WTC11 (cell line): ENCODE results near the gene FAM24B. TPM values are rescaled to one million over a fixed set of nuclear protein-coding genes. Genes with fewer than 3 reads are reported as not detected.

Experiments used
- ATAC-seq: fragments of 200-7000 bp; cut with Tn5 transposase; 2 replicates; pipeline ENCODE4 v1.10.0; 2021; ENCODE audit warnings: mild to moderate bottlenecking, moderate library complexity
- CTCF ChIA-PET: fragments of 300-600 bp; sonication (Branson Sonifier 250); formaldehyde crosslinking; loops from one replicate; lab custom pipeline; 2021; ENCODE audit warnings: antibody characterized with exemption; lab: Charles Lee
- POLR2A ChIA-PET: fragments of 350-600 bp; sonication (Branson Sonifier 250); formaldehyde crosslinking; loops from one replicate; lab custom pipeline; 2021; ENCODE audit warnings: antibody characterized with exemption; lab: Charles Lee
- DNase-seq: peaks from one replicate; pipeline ENCODE4 v3.0.0; 2021; ENCODE audit warnings: low spot score
- H3K27ac Mint-ChIP-seq: 2 replicates; pipeline ENCODE4 v1.8.0; 2021; ENCODE audit warnings: mixed read lengths
- H3K27me3 Mint-ChIP-seq: 2 replicates; pipeline ENCODE4 v1.8.0; 2021; ENCODE audit warnings: low read depth, mild to moderate bottlenecking, moderate library complexity, mixed read lengths
- H3K36me3 Mint-ChIP-seq: 2 replicates; pipeline ENCODE4 v1.8.0; 2021; ENCODE audit warnings: mixed read lengths
- H3K4me1 Mint-ChIP-seq: 2 replicates; pipeline ENCODE4 v1.8.0; 2022; ENCODE audit warnings: mixed read lengths
- H3K4me3 Mint-ChIP-seq: 2 replicates; pipeline ENCODE4 v1.8.0; 2021; ENCODE audit warnings: mild to moderate bottlenecking, moderate library complexity, mixed read lengths
- H3K9me3 Mint-ChIP-seq: 2 replicates; pipeline ENCODE4 v1.8.0; 2021; ENCODE audit warnings: mixed read lengths
- GRHL2 ChIP-seq: fragments of 250-450 bp; sonication (Bioruptor Pico); IDR thresholded peaks from 2 replicates; pipeline ENCODE4 v1.8.0; 2022; ENCODE audit warnings: mild to moderate bottlenecking, moderate library complexity; ENCODE audit not compliant: insufficient replicate concordance, severe bottlenecking
- HMGA2 ChIP-seq: fragments of 250-450 bp; sonication (Bioruptor Pico); IDR thresholded peaks from 2 replicates; pipeline ENCODE4 v1.4.0; 2021; ENCODE audit warnings: mild to moderate bottlenecking, moderate library complexity
- IRF2 ChIP-seq: sonication (generic); formaldehyde crosslinking; IDR thresholded peaks from 2 replicates; pipeline ENCODE4 v1.8.0; 2022; ENCODE audit warnings: low read depth, missing genetic modification reagents, borderline replicate concordance
- MXD4 ChIP-seq: fragments of 250-450 bp; sonication (Bioruptor Pico); IDR thresholded peaks from 2 replicates; pipeline ENCODE4 v1.8.0; 2021; ENCODE audit warnings: mild to moderate bottlenecking, moderate library complexity, borderline replicate concordance
- SP1 ChIP-seq: sonication (generic); formaldehyde crosslinking; conservative IDR thresholded peaks from 2 replicates; pipeline ENCODE4 v1.8.1; 2022; ENCODE audit warnings: missing genetic modification reagents
- TP53 ChIP-seq: sonication (generic); formaldehyde crosslinking; IDR thresholded peaks from 2 replicates; pipeline ENCODE4 v1.8.1; 2023; ENCODE audit warnings: mild to moderate bottlenecking, missing genetic modification reagents
- ZNF416 ChIP-seq: fragments of 250-450 bp; sonication (Bioruptor Pico); IDR thresholded peaks from 2 replicates; pipeline ENCODE4 v1.9.0; 2021; ENCODE audit warnings: mild to moderate bottlenecking, inconsistent platforms
- total RNA-seq: library from RNA; stranded (reverse); gene quantifications from 3 replicates; pipeline ENCODE4 v1.2.3, GENCODE V29; 2021
- TF ChIP-seq, protein P1 (sequence below): sonication (generic); formaldehyde crosslinking; IDR thresholded peaks from 2 replicates; pipeline ENCODE4 v1.8.0; 2022; ENCODE audit warnings: mild to moderate bottlenecking, missing genetic modification reagents
- TF ChIP-seq, protein P2 (sequence below): sonication (generic); formaldehyde crosslinking; IDR thresholded peaks from 2 replicates; pipeline ENCODE4 v1.8.0; 2023; ENCODE audit warnings: mild to moderate bottlenecking, missing genetic modification reagents
- TF ChIP-seq, protein P3 (sequence below): sonication (generic); formaldehyde crosslinking; IDR thresholded peaks from 2 replicates; pipeline ENCODE4 v1.8.0; 2023; ENCODE audit warnings: missing genetic modification reagents
- TF ChIP-seq, protein P4 (sequence below): sonication (generic); formaldehyde crosslinking; IDR thresholded peaks from 2 replicates; pipeline ENCODE4 v1.8.1; 2023; ENCODE audit warnings: mild to moderate bottlenecking, missing genetic modification reagents, borderline replicate concordance
- TF ChIP-seq, protein P5 (sequence below): sonication (generic); formaldehyde crosslinking; IDR thresholded peaks from 2 replicates; pipeline ENCODE4 v1.8.0; 2022; ENCODE audit warnings: missing genetic modification reagents
- TF ChIP-seq, protein P6 (sequence below): sonication (generic); formaldehyde crosslinking; IDR thresholded peaks from 2 replicates; pipeline ENCODE4 v1.8.0; 2022; ENCODE audit warnings: mild to moderate bottlenecking, missing genetic modification reagents
- TF ChIP-seq, protein P7 (sequence below): sonication (generic); formaldehyde crosslinking; conservative IDR thresholded peaks from 2 replicates; pipeline ENCODE4 v1.8.1; 2022; ENCODE audit warnings: mild to moderate bottlenecking, missing genetic modification reagents
- TF ChIP-seq, protein P8 (sequence below): fragments of 250-450 bp; sonication (Bioruptor Pico); conservative IDR thresholded peaks from 2 replicates; pipeline ENCODE4 v1.9.0; 2021; ENCODE audit warnings: mild to moderate bottlenecking
- TF ChIP-seq, protein P9 (sequence below): sonication (generic); formaldehyde crosslinking; IDR thresholded peaks from 2 replicates; pipeline ENCODE4 v1.8.1; 2022; ENCODE audit warnings: low read depth, missing genetic modification reagents, borderline replicate concordance

Gene FAM24B
- total RNA-seq, 1 experiment from 2014 or later: 3.7 TPM

DNA sequence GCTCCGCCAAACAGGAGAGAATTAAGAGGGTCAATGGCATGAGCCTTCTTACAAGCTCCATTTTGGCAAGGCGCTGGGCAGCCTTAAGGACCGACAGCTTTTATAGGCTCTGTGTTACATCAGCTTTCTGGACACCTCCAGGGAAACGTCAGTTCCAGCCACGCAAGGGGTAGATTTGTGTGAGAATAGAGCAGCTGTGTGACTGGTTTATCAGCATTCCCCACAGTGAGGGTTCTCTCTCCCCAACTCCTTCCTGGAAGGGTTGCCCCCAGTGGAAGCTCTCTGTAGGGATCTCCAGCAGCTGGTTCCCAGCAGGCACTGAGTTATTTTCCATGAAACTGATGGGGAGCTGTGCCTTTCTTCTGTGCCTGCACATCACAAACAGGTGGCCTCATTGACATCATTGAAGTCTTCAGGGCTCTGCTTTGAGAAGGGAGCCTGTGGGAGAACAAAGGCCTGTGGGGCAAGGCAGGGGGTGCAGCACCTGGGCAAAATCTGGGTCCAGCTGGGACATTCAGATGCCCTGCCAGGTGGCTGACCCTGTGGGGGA lies 33.5 kb downstream of the FAM24B start, which contains the start of gene CUZD1 (continued):
- TF ChIP-seq, protein P1, sequence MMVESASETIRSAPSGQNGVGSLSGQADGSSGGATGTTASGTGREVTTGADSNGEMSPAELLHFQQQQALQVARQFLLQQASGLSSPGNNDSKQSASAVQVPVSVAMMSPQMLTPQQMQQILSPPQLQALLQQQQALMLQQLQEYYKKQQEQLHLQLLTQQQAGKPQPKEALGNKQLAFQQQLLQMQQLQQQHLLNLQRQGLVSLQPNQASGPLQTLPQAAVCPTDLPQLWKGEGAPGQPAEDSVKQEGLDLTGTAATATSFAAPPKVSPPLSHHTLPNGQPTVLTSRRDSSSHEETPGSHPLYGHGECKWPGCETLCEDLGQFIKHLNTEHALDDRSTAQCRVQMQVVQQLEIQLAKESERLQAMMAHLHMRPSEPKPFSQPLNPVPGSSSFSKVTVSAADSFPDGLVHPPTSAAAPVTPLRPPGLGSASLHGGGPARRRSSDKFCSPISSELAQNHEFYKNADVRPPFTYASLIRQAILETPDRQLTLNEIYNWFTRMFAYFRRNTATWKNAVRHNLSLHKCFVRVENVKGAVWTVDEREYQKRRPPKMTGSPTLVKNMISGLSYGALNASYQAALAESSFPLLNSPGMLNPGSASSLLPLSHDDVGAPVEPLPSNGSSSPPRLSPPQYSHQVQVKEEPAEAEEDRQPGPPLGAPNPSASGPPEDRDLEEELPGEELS: no peak
- TF ChIP-seq, protein P2, sequence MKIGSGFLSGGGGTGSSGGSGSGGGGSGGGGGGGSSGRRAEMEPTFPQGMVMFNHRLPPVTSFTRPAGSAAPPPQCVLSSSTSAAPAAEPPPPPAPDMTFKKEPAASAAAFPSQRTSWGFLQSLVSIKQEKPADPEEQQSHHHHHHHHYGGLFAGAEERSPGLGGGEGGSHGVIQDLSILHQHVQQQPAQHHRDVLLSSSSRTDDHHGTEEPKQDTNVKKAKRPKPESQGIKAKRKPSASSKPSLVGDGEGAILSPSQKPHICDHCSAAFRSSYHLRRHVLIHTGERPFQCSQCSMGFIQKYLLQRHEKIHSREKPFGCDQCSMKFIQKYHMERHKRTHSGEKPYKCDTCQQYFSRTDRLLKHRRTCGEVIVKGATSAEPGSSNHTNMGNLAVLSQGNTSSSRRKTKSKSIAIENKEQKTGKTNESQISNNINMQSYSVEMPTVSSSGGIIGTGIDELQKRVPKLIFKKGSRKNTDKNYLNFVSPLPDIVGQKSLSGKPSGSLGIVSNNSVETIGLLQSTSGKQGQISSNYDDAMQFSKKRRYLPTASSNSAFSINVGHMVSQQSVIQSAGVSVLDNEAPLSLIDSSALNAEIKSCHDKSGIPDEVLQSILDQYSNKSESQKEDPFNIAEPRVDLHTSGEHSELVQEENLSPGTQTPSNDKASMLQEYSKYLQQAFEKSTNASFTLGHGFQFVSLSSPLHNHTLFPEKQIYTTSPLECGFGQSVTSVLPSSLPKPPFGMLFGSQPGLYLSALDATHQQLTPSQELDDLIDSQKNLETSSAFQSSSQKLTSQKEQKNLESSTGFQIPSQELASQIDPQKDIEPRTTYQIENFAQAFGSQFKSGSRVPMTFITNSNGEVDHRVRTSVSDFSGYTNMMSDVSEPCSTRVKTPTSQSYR (CRISPR knock-in tag): peak; percentile 75; the same call in 1 of the 2 replicates

DNA sequence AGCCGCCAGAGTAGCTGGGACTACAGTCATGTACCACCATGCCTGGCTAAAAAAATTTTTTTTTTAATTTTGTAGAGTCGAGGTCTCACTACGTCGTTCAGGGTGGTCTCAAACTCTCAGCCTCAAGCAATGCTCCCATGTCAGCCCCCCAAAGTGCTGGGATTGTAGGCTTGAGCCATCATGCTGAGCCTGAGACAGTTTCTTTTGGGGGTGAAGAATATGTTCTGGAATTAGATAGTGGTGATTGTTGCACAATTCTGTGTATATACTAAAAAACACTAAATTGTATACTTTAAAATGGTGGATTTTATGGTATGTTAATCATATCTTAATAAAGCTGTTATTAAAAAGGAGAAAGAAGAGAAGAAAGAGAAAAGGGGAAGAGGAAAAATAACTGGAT lies 35.2 kb downstream of the FAM24B start:
- Mint-ChIP-seq H3K27me3 (no peaks in the 10 kb centered on the region; the same call in 1 of the 2 replicates), H3K4me3 (no peak overlapping the region), H3K4me1 (peaks cover 22% of the 10 kb centered on the region)
- DNase-seq: no peak
- CTCF ChIA-PET: interaction anchor here (0.9 kb wide), 1 partner anchor 196 kb away, joined by 3 read pairs; no protein-coding TSS in a partner anchor
- POLR2A ChIA-PET: no interaction called here
- no peak for TF ChIP-seq TP53
- TF ChIP-seq, protein P3, sequence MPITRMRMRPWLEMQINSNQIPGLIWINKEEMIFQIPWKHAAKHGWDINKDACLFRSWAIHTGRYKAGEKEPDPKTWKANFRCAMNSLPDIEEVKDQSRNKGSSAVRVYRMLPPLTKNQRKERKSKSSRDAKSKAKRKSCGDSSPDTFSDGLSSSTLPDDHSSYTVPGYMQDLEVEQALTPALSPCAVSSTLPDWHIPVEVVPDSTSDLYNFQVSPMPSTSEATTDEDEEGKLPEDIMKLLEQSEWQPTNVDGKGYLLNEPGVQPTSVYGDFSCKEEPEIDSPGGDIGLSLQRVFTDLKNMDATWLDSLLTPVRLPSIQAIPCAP (CRISPR knock-in tag): no peak
- TF ChIP-seq, protein P4, sequence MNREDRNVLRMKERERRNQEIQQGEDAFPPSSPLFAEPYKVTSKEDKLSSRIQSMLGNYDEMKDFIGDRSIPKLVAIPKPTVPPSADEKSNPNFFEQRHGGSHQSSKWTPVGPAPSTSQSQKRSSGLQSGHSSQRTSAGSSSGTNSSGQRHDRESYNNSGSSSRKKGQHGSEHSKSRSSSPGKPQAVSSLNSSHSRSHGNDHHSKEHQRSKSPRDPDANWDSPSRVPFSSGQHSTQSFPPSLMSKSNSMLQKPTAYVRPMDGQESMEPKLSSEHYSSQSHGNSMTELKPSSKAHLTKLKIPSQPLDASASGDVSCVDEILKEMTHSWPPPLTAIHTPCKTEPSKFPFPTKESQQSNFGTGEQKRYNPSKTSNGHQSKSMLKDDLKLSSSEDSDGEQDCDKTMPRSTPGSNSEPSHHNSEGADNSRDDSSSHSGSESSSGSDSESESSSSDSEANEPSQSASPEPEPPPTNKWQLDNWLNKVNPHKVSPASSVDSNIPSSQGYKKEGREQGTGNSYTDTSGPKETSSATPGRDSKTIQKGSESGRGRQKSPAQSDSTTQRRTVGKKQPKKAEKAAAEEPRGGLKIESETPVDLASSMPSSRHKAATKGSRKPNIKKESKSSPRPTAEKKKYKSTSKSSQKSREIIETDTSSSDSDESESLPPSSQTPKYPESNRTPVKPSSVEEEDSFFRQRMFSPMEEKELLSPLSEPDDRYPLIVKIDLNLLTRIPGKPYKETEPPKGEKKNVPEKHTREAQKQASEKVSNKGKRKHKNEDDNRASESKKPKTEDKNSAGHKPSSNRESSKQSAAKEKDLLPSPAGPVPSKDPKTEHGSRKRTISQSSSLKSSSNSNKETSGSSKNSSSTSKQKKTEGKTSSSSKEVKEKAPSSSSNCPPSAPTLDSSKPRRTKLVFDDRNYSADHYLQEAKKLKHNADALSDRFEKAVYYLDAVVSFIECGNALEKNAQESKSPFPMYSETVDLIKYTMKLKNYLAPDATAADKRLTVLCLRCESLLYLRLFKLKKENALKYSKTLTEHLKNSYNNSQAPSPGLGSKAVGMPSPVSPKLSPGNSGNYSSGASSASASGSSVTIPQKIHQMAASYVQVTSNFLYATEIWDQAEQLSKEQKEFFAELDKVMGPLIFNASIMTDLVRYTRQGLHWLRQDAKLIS: no peak
- TF ChIP-seq, protein P5, sequence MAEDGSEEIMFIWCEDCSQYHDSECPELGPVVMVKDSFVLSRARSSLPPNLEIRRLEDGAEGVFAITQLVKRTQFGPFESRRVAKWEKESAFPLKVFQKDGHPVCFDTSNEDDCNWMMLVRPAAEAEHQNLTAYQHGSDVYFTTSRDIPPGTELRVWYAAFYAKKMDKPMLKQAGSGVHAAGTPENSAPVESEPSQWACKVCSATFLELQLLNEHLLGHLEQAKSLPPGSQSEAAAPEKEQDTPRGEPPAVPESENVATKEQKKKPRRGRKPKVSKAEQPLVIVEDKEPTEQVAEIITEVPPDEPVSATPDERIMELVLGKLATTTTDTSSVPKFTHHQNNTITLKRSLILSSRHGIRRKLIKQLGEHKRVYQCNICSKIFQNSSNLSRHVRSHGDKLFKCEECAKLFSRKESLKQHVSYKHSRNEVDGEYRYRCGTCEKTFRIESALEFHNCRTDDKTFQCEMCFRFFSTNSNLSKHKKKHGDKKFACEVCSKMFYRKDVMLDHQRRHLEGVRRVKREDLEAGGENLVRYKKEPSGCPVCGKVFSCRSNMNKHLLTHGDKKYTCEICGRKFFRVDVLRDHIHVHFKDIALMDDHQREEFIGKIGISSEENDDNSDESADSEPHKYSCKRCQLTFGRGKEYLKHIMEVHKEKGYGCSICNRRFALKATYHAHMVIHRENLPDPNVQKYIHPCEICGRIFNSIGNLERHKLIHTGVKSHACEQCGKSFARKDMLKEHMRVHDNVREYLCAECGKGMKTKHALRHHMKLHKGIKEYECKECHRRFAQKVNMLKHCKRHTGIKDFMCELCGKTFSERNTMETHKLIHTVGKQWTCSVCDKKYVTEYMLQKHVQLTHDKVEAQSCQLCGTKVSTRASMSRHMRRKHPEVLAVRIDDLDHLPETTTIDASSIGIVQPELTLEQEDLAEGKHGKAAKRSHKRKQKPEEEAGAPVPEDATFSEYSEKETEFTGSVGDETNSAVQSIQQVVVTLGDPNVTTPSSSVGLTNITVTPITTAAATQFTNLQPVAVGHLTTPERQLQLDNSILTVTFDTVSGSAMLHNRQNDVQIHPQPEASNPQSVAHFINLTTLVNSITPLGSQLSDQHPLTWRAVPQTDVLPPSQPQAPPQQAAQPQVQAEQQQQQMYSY: no peak
- TF ChIP-seq, protein P6, sequence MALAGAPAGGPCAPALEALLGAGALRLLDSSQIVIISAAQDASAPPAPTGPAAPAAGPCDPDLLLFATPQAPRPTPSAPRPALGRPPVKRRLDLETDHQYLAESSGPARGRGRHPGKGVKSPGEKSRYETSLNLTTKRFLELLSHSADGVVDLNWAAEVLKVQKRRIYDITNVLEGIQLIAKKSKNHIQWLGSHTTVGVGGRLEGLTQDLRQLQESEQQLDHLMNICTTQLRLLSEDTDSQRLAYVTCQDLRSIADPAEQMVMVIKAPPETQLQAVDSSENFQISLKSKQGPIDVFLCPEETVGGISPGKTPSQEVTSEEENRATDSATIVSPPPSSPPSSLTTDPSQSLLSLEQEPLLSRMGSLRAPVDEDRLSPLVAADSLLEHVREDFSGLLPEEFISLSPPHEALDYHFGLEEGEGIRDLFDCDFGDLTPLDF: no peak
- TF ChIP-seq MXD4 (CRISPR knock-in tag): no peak
- TF ChIP-seq HMGA2: no peak
- TF ChIP-seq ZNF416 (CRISPR knock-in tag): no peak
- TF ChIP-seq, protein P7, sequence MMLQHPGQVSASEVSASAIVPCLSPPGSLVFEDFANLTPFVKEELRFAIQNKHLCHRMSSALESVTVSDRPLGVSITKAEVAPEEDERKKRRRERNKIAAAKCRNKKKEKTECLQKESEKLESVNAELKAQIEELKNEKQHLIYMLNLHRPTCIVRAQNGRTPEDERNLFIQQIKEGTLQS (CRISPR knock-in tag): no peak
- TF ChIP-seq, protein P8, sequence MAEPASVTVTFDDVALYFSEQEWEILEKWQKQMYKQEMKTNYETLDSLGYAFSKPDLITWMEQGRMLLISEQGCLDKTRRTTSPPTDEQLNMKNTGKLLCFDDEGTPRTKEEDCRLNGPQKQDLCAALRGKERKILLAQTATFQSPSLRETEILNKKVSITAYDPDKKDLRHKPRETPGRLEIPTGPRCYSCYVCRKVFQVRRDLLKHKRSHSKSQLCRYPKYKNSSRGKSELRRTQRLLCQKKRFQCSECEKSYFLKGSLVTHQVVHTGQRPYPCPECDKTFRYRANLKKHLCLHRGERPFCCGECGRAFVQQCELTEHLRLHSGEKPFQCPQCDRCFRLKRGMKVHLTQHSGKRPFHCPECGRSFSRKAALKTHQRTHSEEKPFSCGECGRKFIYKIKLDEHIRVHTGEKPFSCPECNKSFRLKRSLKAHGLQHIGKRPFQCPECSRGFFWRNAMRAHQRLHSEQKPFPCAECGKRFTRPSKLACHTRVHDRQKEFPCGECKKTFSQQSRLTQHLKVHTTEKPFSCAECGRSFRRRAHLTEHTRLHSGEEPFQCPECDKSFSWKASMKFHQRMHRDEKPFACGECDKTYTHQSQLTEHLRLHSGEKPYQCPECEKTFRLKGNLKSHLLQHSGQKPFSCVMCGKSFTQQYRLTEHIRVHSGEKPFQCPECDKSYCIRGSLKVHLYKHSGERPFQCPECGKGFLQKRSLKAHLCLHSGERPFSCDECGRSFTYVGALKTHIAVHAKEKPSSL: no peak
- TF ChIP-seq GRHL2 (CRISPR knock-in tag): no peak
- no peak for TF ChIP-seq SP1 (CRISPR knock-in tag)
- TF ChIP-seq, protein P9, sequence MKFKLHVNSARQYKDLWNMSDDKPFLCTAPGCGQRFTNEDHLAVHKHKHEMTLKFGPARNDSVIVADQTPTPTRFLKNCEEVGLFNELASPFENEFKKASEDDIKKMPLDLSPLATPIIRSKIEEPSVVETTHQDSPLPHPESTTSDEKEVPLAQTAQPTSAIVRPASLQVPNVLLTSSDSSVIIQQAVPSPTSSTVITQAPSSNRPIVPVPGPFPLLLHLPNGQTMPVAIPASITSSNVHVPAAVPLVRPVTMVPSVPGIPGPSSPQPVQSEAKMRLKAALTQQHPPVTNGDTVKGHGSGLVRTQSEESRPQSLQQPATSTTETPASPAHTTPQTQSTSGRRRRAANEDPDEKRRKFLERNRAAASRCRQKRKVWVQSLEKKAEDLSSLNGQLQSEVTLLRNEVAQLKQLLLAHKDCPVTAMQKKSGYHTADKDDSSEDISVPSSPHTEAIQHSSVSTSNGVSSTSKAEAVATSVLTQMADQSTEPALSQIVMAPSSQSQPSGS (CRISPR knock-in tag): no peak
- no peak for TF ChIP-seq IRF2 (CRISPR knock-in tag)
- TF ChIP-seq, all 79 proteins: peak for 0
- Mint-ChIP-seq H3K27ac (no peak overlapping the region), H3K36me3 (peaks cover 28% of the 10 kb centered on the region), H3K9me3 (peaks cover 23% of the 10 kb centered on the region)
- ATAC-seq: no peak
